HG02885 (cell line): ENCODE results near the gene TFAP2A.

Experiments
- ATAC-seq: cut with Tn5 transposase; IDR thresholded peaks from one replicate; pipeline ENCODE4 v1.9.1; 2021; ENCODE audit warnings: mild to moderate bottlenecking; ENCODE audit not compliant: unreplicated experiment, poor library complexity

TFAP2A gene

DNA sequence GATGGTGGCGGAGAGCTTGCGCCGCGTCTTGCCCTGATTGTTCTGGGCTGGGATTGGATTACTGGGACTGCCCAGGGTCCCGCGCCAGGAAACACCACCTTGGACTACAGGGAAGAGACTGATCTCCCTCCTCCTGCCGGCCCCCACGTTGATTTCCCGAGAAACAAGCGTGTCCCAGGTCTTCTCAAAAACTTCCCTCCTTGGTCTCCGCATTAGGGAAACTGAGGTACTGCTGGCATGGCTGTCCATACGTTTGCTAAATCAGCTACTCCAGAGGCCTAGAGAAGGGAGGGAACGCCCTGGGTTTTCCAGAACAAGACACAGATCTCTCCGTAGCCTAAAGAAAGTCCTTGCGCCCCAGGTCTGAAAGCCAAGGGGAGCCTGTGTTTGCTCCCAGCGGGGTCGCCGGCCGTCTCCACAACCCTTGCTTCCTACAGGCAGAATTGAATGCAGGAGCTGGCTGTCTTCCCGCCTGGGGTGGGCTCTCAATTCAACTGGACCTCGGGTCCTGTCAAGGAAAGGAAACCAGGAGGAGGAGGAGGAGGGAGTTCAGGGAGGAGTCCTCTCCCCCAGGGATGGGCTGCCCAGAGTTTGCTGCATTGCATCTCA is 29.2 kb downstream of the TFAP2A start:
- ATAC-seq, result no peak

DNA sequence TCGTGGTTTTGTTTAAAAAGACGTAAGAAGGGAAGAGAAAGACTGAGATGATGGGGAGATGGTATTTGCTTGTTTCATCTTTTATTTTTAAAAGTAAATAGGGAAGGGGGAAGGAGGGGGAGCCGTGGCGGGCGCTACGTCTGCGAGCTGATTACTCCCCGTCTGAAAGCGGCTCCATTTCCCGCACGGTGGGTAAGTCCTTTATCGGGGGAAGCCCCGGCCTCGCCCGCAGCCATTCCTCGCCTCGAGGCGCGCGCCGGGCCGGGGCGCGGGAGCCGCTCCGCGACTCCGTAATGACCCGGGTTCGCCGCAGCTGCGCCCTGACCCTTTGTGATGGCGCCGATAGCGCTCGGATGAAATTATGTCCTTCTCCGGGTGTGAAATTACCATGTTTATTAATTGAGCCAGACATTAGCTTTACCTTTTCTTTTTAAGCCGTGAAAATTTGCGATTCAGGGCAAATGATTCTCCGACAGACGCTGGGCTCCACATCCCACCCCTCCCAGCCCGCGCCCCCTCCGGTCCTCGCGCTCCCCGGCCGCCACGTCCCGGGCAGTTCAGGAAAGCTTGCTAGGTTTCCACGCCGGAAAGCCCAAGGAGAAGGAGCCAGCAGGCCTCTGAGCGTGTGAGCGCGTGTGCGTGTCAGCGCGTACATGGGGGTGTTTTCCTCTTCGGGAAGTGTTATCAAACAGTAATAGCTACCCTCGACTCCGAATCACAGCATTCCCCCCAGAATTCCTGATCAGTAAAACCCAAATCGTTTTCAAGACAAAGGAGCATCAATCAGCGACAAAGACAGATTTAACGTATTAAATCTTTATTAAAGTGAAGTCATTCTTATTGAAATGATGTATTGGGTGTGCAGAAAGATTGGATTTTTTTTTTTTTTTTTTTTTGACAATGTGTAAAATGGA is 30.0 kb downstream of the TFAP2A start:
- no peak for ATAC-seq

DNA sequence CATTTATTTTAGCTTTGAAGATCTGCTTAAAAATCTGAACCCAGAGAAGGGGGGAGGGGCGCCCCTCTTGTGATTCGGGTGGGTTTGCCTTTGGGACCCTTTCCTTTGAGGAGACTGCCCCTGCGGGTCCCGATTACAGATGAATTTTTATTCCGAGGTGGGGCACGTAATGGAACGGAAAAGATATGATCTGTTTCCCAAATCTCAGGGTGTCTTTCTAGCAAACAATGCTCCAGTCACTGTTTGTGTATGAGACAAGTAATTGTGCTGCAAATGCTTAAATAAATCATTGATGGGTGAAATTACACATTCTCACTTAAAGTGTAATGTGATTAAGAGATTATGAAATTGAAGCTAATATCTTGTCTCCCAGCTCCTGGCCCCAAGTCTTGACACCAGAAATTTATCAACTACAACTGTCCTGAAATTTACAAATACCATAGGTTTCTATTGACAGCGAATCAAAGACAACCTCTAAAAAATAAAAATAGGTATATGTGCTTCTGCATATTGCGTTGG is 30.7 kb downstream of the TFAP2A start:
- ATAC-seq, result no peak

DNA sequence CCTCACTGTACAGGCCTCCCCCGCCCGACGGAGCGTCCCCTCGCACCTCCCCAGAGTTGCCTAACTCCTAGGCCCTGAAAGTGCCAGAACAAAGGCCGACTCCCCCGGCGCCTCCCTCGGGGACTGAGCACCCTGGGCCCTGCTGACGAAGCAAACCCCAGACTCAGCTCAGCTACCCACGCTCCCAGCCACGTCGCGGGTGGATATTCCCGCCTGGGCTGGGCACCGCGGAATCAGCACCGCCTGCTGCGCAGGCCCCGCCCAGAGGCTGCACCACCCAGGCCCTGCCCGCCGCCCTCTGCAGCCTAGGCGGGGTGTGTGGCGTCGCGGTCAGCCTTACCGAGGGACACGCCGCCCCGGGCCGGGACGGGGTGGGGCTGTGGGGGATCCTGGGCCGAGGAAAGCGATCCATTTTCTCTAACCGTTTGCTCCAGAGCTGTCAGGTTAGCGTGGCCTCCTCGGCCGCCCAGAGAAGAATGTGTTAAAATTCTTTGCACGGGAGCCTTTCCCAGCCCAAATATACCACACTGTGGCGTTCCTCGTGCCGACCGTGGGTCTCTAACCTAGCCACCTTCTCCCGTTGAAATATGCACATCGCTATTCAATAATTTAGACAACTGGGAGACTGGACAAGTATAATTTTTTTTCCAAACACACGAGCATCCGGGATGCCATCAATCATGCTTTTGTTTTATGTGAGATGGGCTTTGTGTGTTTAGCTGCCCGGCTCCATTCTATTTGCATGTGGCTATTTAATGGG is 31.4 kb downstream of the TFAP2A start:
- ATAC-seq, result no peak

DNA sequence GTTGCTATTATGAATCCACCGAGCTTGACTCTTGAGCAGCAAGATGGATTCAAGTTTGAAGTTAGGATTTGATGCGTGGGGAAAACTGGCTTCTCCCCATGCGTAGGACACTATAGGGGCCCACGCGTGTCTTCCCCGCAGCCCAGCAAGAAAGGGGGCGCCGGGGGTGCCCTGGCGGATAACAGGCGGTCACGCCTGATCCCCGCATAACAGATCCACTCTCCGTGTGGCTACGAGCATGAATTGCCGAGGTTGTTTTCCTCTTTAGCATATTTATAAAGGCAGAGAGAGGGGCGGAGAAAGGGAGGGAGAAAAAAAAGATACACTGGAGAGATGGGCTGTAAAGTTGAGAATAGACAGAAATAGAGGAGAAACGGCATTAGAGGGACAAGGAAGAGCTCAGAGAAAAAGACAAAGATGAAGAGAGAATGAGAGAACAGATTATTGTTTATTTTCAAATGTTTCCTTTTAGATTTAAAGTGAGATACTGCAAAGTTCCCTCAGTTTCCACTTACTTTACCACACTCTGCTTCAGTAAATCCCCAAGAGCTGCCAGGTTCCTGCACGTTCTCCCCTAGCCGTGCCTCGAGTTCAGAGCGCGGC is 32.0 kb downstream of the TFAP2A start:
- no peak for ATAC-seq

DNA sequence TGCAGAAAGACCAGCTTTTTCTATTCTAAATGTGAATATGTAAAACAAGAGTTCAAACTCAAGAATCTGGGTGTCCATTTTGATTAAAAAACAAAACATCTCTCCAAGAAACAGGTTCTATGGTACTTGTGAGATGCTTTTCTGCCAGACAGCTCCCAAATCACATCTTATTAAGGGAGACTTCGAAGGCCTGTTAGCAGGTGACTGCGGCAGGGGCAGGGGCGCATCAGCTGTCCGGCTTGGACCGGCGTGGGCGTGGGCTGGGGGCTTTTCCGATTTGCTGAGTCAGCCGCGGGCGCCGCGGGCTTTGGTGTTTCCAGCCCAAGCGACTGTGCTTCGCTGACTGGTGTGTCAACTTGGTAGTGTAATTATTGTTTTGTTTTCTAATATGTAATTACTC is 32.6 kb downstream of the TFAP2A start:
- ATAC-seq, result no peak

DNA sequence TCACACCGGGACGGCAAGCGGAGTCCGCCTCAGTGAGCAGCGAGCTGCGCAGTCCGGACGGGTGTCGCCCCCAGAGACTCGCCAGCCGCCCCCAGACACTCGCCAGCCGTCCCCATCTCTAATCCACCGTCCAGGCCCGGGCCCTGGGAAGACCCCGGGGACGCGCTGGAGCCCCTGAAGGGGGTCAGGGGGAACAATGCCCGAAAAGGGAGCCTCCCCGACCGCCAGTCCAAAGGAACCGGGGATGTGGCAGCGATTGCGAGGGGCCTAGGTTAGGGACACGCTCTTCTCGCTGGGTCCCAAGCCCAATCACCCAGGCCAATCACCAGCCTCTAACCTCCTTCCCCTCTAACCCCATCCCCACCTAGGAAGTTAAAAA is 33.1 kb downstream of the TFAP2A start:
- ATAC-seq, result no peak

DNA sequence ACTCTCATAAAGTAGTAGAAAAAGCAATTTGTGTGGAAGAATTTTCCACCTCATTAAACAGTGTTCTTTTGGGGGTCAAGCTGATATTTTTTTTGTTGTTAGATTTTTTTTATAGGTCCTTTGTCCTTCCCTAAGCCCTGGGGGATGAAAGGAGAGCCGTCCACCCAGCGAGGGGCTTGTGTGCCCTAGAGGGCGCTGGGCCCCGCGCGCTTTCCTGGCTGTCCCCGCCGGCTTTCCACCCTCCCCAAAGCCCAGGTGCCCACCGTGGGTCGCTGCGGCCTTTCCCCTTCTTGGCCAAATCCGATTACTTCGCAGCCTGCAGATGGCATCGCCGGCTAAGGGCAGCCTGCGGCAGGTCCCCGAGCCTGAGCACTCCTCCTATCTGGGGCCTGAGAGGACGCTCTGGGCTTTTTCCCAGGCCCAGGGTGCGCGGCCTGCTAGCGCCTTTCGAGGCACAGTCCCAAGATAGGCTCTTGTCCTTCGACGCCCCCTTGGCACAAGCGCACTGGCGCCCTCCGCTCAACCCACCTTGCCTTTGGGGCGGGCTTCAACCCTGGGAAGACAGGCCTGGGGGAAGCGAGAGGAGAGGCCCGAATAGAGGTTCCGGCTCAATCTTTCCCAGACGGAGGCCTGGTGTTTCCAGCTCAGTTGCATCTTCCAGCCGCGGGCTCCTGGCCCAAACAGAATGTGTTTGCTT is 33.6 kb downstream of the TFAP2A start:
- no peak for ATAC-seq

DNA sequence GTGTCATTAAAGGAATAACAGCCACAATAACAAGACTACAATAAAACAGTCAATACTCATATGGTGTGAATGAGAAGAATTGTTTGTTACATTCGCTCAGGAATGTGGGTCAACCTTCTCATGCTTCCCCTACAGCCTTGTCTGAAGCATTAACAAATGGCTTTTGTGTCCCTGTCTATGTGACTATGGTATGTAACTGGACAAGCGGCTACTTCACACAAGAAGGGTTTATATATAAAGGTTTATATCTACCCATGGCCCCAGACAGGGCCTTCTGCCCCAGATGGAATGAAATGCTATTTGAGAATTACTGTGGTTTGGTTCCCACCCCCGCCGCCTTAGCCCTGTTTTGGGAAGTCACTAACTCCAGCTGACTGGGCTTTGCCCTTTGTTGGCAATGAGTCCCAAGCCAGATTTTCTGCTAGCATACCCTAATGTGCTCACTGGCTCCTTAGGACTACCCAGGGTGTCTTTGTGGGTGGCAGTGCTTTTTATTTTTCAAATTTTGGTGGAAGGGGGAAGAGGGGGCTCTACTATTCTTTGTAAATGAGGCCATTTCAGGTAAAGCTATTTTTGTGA is 39.4 kb downstream of the TFAP2A start:
- no peak for ATAC-seq

DNA sequence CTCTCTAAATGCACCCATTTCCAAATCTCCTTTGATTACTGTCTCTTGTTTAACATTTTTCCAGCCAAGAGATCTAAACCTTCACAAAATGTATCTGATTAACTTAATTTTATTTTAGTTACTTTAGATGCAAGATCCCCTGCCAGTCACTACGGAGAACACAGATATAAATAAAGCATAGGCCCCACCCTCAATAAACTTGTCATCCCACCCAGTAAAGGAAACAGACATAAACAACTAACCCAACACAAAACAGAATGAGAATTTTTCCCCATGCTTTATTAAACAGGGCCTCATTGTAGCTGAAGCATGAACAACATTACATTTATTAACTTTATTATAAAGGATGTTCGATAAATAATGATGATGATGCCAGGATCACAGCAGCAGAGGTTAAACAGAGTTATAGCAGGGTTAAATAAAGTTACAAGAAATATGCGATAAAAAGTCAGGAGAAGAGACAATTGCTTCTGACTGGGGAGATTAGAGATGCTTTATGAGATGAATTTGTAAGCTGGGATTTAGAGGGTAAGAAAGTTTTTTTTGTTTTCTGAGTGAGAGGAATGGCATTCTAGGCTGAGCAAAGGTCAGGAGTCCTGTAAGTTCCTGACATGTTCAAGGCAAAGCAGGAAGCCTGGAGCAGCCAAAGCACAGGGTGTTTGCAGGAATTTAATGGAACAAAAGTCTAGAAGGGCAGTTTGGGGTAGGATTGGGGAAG is 41.1 kb downstream of the TFAP2A start:
- no peak for ATAC-seq

DNA sequence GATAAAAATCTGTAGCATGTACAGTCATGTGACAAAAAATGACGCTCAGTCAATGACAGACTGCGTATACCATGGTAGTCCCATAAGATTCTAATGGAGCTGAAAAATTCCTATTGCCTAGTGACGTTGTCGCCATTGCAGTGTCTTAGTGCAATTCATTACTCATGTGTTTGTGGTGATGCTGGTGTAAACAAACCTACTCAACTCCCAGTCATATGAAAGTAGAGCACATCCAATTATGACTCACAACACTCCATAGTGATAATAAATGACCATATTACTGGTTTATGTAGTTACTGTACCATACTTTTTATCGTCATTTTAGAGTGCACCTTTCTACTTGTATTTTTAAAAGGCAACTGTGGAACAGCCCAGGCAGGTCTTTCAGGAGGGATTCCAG is 45.0 kb downstream of the TFAP2A start:
- ATAC-seq, result peak; percentile 47

DNA sequence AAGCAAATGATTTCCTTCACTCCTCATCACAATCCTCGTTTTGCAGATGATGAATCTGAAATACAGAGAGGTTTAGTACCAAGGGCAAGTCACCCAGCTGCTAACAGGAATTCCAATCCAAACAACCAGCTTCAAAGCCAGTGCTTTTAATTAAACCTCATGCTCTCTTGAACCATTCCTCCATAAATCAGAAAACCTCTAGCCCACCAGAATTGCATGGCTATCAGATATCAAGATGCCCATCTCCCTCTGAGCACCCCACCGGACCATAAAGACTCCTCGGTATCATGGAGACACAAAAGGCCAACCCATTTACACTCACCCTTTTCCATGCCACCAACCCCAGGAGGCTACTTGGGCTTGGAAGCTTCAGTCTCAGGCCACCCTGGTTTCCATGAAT is 46.0 kb downstream of the TFAP2A start:
- no peak for ATAC-seq

DNA sequence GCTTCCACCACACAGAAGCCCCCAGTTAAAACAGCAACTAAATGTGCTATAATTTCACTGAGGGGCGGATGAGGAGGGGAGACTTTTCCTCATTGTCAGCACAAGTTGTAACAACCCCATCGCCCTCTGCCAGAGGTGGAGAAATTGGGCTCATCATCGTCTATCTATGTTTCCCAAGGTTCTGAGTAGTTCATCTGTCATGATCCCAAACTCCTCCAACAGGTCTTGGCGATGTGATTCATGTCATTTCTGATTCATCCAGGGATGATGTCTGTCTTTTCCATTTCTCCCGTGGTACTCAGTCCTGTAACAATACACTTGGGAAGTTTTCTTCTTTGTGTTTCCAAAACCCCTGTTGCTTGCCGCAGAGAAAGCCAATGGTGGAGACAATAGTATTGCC is 51.0 kb downstream of the TFAP2A start:
- no peak for ATAC-seq

DNA sequence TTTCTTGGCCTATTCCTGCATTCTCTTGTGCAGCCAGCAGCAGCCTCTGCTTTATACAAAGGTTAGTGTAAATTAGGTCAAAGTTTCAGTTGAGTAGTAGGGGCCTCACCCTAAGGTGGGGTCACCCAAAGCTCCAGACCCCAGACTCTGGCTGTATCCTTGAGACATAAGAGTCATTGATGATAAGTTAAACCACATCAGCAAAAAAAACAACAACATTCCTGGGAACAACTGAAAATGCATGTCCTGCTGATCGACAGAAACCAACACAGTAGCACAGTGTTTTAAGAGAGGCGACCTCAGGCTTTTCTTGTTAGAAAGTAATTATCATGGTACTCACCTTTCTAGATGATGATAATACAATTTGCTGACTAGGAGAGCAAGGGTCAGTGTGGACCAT is 52.6 kb downstream of the TFAP2A start:
- no peak for ATAC-seq

DNA sequence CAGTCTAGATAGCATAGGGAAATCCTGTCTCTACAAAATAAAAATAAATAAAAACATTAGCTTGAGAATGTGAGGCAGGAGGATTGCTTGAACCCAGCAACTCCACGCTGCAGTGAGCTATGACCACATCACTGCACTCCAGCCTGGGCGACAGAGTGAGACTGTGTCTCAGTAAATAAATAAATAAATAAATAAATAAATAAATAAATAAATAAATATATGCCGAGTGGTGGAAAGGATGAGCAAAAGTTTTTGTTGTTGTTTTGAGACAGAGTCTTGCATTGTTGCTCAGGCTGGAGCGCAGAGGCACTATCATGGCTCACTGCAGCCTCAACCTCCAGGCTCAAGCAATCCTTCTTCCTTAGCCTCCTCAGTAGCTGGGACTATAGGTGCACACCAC is 53.4 kb downstream of the TFAP2A start:
- no peak for ATAC-seq

DNA sequence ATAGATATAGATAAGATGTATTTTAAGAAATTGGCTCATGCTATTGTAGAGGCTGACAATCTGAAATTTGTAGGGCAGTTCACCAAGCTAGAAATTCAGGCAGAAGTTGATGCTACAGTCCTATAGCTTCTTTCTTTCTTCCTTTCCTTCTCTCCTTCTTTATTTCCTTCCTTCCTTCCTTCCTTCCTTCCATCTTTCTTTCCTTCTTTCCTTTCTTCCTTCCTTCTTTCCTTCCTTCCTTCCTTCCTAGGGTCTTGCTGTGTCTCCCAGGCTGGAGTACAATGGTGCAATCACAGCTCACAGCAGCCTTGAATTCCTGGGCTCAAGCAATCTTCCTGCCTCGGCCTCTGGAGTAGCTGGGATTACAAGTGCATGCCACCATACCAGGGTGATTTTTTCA is 55.3 kb downstream of the TFAP2A start:
- no peak for ATAC-seq

DNA sequence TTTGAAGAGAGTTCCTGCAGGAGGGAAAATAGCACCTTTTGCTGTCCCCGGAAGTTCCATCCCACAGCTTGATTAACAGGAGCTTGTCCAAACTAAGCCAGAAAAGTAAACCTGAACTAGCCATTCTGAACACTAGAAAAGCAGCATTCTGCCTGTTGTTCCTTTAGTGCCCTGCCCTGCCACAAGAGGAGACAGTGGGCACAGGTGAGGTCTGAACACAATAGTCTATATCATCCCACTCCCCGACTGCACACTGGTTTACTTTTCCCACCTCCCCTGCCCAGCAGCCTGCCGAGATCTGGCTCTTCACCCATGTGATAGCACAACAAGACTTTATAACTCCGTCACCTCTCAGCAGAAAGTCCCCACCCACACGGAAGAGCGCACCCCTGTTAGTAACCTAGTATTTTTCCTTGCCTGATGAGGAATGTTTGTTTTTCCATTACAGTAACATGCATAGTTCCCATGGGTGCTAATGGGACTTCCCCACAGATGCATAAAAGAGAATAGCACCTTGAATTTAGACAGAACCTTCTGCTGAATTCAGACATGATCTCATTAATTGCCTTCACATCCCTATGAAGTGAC is 59.7 kb downstream of the TFAP2A start:
- peak; percentile 84 for ATAC-seq

DNA sequence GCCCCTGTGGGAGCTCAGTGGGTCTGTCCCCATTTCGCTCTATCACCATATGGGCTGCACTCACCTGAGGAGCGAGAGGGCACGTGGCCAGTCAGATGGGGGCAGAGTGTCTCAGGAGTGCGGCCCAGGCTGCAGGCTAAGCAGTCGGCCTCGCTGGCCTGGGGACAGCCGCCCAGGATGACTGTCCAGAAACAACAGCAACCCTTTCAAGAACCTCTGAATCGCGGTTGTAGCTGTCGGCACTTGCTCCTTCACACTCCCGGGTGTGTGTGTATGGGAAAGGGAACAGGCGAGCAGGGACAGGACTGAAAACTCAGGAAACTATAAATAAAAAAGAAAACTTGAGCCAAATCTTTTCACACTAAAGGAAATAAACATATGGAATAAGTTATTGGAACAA is 63.1 kb downstream of the TFAP2A start:
- no peak for ATAC-seq

DNA sequence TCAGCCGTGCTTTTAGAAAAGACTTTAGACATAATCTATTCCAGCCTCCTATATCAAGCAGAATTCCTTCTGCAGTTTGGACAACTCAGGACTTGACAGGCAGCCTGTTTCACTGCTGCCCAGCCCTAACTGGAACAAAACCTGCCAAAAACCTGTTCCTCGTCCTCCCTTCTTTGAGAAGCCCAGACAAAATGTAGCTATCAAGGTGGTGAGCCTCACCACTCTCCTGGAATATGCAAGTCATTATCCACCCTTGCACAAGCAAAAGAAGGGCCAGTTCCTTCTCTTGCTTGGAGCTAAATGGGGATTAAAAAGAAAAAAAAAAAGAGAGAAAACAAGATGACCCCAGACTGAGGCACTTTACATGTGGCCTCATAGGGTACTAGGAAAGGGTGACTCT is 64.2 kb downstream of the TFAP2A start:
- ATAC-seq, result no peak
